Measurements from ENCODE around the gene TNK2.

DNA sequence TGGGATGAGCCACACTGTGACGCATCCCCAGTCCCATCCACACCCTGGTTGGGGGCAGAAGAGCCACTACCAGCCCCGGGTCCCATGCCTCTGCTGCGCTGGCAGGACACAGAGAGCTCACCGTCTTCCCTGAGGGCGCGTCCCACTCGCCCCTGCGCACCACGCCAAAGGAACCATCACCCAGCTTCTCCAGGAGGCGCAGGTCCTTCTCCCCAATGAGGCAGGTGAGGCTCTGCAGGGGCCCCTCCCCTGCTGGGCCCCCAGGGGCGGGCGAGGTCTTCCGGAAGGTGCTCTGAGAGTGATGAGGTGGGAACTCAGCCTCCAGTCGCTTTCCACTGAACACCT is 23.7 kb downstream of the TNK2 start:
- no peak for TF ChIP-seq POLR2A (IDR thresholded peaks at IDR 0.05)
- TF ChIP-seq, protein P1, sequence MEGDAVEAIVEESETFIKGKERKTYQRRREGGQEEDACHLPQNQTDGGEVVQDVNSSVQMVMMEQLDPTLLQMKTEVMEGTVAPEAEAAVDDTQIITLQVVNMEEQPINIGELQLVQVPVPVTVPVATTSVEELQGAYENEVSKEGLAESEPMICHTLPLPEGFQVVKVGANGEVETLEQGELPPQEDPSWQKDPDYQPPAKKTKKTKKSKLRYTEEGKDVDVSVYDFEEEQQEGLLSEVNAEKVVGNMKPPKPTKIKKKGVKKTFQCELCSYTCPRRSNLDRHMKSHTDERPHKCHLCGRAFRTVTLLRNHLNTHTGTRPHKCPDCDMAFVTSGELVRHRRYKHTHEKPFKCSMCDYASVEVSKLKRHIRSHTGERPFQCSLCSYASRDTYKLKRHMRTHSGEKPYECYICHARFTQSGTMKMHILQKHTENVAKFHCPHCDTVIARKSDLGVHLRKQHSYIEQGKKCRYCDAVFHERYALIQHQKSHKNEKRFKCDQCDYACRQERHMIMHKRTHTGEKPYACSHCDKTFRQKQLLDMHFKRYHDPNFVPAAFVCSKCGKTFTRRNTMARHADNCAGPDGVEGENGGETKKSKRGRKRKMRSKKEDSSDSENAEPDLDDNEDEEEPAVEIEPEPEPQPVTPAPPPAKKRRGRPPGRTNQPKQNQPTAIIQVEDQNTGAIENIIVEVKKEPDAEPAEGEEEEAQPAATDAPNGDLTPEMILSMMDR (IDR thresholded peaks at IDR 0.05), result no peak

All from thyroid gland (tissue), 4 donors.